ENCODE results near the gene SAYSD1.

Gene SAYSD1

DNA sequence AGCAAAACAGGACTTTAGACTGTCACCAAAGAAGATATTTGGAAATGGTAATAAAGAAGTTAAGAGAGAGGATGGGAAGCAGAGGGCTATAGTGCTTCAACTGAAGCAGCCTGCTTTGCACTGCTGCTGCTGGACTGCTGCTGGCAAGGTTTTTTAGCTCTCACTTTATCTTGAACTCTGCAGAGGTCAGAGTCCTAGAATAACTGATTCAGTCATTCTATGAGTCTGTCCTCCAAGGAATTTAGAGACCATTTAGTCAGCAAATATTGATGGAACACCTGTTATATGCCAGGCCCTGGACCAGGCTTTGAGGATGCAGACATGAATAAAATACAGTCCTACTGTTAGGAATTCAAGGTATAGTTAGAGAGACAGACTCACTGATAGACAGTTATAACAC, 9.1 kb upstream of the SAYSD1 start:
- no peaks in the 10 kb centered on the region for H3K36me3 ChIP-seq (ENCODE audit: control insufficient read depth in 1 of 2, insufficient read depth in 2 of 2, low read depth in 1 of 2, low read length in 2 of 2)
- H3K23ac ChIP-seq (ENCODE audit: low read length in 2 of 2) = no peak overlapping the region
- H2AK5ac ChIP-seq (ENCODE audit: low read length, severe bottlenecking) = no peak overlapping the region
- H3K27me3 ChIP-seq (ENCODE audit: control insufficient read depth in 1 of 2, insufficient read depth in 1 of 2, low read length in 2 of 2) = peaks cover 0 to 4% of the 10 kb centered on the region in 2 experiments
- H3K4ac ChIP-seq (ENCODE audit: low read depth in 1 of 2, low read length in 2 of 2) = no peak overlapping the region
- no peak overlapping the region for H2BK120ac ChIP-seq (ENCODE audit: low read depth, low read length)
- no peak overlapping the region for H3K27ac ChIP-seq (ENCODE audit: low read length, poor library complexity, severe bottlenecking)
- DNase-seq = no peak
- H3K18ac ChIP-seq (ENCODE audit: low read depth in 1 of 2, low read length in 2 of 2) = no peak overlapping the region
- H4K8ac ChIP-seq (ENCODE audit: low read length) = no peak overlapping the region
- H2BK12ac ChIP-seq (ENCODE audit: low read length in 2 of 2) = no peak overlapping the region
- no peak overlapping the region for H2AFZ ChIP-seq (ENCODE audit: low read depth, low read length)
- no peak overlapping the region for H2BK5ac ChIP-seq (ENCODE audit: low read depth, low read length, poor library complexity, severe bottlenecking)
- no peaks in the 10 kb centered on the region for H3K4me1 ChIP-seq (ENCODE audit: control insufficient read depth, insufficient read depth, low read depth, low read length)
- no peak overlapping the region for H3K4me3 ChIP-seq (ENCODE audit: insufficient read depth in 1 of 2, low read depth in 1 of 2, low read length in 2 of 2)
- no peak overlapping the region for H2BK15ac ChIP-seq (ENCODE audit: low read depth, poor library complexity, severe bottlenecking)
- no peaks in the 10 kb centered on the region for H3K79me1 ChIP-seq (replicated peaks; ENCODE audit: low read length, poor library complexity, severe bottlenecking)
- H3K4me2 ChIP-seq (ENCODE audit: low read length, poor library complexity, severe bottlenecking) = no peak overlapping the region
- no peak overlapping the region for H4K91ac ChIP-seq (ENCODE audit: low read length)
- H3K9ac ChIP-seq (ENCODE audit: low read length) = peak overlapping the region; percentile 24
- H3K9me3 ChIP-seq (ENCODE audit: control insufficient read depth, low read length) = no peaks in the 10 kb centered on the region
- no peak overlapping the region for H3K14ac ChIP-seq (ENCODE audit: low read length in 2 of 2)

DNA sequence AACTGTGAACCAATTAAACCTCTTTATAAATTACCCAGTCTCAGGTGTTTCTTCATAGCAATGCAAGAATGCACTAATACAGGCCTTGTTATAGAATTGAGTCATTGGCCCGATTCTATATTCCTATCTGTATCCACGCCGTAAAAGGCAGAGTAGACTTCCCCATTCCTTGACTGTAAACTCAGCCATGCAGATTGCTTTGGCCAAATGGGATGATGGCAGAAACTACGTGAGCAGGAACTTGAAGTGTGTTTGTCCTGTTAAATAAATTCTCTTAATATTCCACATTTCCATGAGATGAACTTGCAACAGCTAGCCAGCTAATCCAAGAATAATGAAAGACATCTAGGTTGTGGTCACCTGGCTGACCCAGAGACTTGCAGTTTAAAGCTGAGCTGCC, 3.9 kb upstream of the SAYSD1 start:
- no peak overlapping the region for H2AFZ ChIP-seq (ENCODE audit: low read depth, low read length)
- no peaks in the 10 kb centered on the region for H3K27me3 ChIP-seq (ENCODE audit: control insufficient read depth in 1 of 2, insufficient read depth in 1 of 2, low read length in 2 of 2)
- H3K79me1 ChIP-seq (replicated peaks; ENCODE audit: low read length, poor library complexity, severe bottlenecking) = no peaks in the 10 kb centered on the region
- H2BK15ac ChIP-seq (ENCODE audit: low read depth, poor library complexity, severe bottlenecking) = no peak overlapping the region
- H2BK5ac ChIP-seq (ENCODE audit: low read depth, low read length, poor library complexity, severe bottlenecking) = no peak overlapping the region
- no peak overlapping the region for H2BK120ac ChIP-seq (ENCODE audit: low read depth, low read length)
- no peak overlapping the region for H3K14ac ChIP-seq (ENCODE audit: low read length in 2 of 2)
- H3K23ac ChIP-seq (ENCODE audit: low read length in 2 of 2) = no peak overlapping the region
- no peaks in the 10 kb centered on the region for H3K9me3 ChIP-seq (ENCODE audit: control insufficient read depth, low read length)
- H4K91ac ChIP-seq (ENCODE audit: low read length) = no peak overlapping the region
- no peaks in the 10 kb centered on the region for H3K36me3 ChIP-seq (ENCODE audit: control insufficient read depth in 1 of 2, insufficient read depth in 2 of 2, low read depth in 1 of 2, low read length in 2 of 2)
- H3K4ac ChIP-seq (ENCODE audit: low read depth in 1 of 2, low read length in 2 of 2) = no peak overlapping the region
- 99% methylated on average over 3 of the region's 4 CpGs for WGBS
- DNase-seq = no peak
- H3K4me1 ChIP-seq (ENCODE audit: control insufficient read depth, insufficient read depth, low read depth, low read length) = peaks cover 3% of the 10 kb centered on the region
- H3K9ac ChIP-seq (ENCODE audit: low read length) = no peak overlapping the region
- H3K27ac ChIP-seq (ENCODE audit: low read length, poor library complexity, severe bottlenecking) = no peak overlapping the region
- no peak overlapping the region for H2AK5ac ChIP-seq (ENCODE audit: low read length, severe bottlenecking)
- H3K4me3 ChIP-seq (ENCODE audit: insufficient read depth in 1 of 2, low read depth in 1 of 2, low read length in 2 of 2) = no peak overlapping the region
- no peak overlapping the region for H4K8ac ChIP-seq (ENCODE audit: low read length)
- H3K18ac ChIP-seq (ENCODE audit: low read depth in 1 of 2, low read length in 2 of 2) = no peak overlapping the region
- H2BK12ac ChIP-seq (ENCODE audit: low read length in 2 of 2) = no peak overlapping the region
- no peak overlapping the region for H3K4me2 ChIP-seq (ENCODE audit: low read length, poor library complexity, severe bottlenecking)

DNA sequence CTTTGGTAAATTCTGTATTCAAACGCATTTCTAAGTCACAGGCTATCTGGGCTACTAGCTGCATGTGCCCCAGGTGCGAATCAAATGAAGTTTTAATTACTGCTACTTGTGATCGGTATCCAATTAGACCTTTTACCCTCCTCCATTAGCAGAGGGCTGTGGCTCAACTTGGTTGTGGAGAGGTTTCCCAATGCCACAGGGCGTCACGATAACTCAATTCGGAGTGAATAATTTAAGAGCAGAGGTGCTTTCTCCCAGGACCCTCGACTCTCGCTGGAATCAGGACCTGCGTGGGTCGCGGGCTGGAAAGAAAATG, 640 bp downstream of the SAYSD1 start:
- Histone ChIP-seq H3K4me2 (ENCODE audit: low read length, poor library complexity, severe bottlenecking) (peak overlapping the region; percentile 98), H2BK5ac (ENCODE audit: low read depth, low read length, poor library complexity, severe bottlenecking) (no peak overlapping the region), H3K79me1 (replicated peaks; ENCODE audit: low read length, poor library complexity, severe bottlenecking) (peaks cover 3% of the 10 kb centered on the region), H3K18ac (ENCODE audit: low read depth in 1 of 2, low read length in 2 of 2) (peak overlapping the region in 1 of 2 experiments; percentile 91), H2BK15ac (ENCODE audit: low read depth, poor library complexity, severe bottlenecking) (peak overlapping the region; percentile 0), H3K4ac (ENCODE audit: low read depth in 1 of 2, low read length in 2 of 2) (peak overlapping the region in 1 of 2 experiments; percentile 7), H2BK12ac (ENCODE audit: low read length in 2 of 2) (no peak overlapping the region), H2BK120ac (ENCODE audit: low read depth, low read length) (no peak overlapping the region), H3K4me3 (ENCODE audit: insufficient read depth in 1 of 2, low read depth in 1 of 2, low read length in 2 of 2) (peak overlapping the region; percentile 71 to 82), H3K27ac (ENCODE audit: low read length, poor library complexity, severe bottlenecking) (no peak overlapping the region), H3K23ac (ENCODE audit: low read length in 2 of 2) (no peak overlapping the region), H3K9me3 (ENCODE audit: control insufficient read depth, low read length) (no peaks in the 10 kb centered on the region), H4K91ac (ENCODE audit: low read length) (no peak overlapping the region), H3K36me3 (ENCODE audit: control insufficient read depth in 1 of 2, insufficient read depth in 2 of 2, low read depth in 1 of 2, low read length in 2 of 2) (peaks cover under 1 to 24% of the 10 kb centered on the region in 2 experiments), H3K9ac (ENCODE audit: low read length) (peak overlapping the region; percentile 92), H4K8ac (ENCODE audit: low read length) (no peak overlapping the region), H2AK5ac (ENCODE audit: low read length, severe bottlenecking) (no peak overlapping the region), H3K14ac (ENCODE audit: low read length in 2 of 2) (no peak overlapping the region), H3K27me3 (ENCODE audit: control insufficient read depth in 1 of 2, insufficient read depth in 1 of 2, low read length in 2 of 2) (no peaks in the 10 kb centered on the region), H3K4me1 (ENCODE audit: control insufficient read depth, insufficient read depth, low read depth, low read length) (peaks cover 3% of the 10 kb centered on the region), H2AFZ (ENCODE audit: low read depth, low read length) (peak overlapping the region; percentile 8)
- DNase-seq = no peak
- WGBS = 1% methylated on average over 11 of the region's 11 CpGs

DNA sequence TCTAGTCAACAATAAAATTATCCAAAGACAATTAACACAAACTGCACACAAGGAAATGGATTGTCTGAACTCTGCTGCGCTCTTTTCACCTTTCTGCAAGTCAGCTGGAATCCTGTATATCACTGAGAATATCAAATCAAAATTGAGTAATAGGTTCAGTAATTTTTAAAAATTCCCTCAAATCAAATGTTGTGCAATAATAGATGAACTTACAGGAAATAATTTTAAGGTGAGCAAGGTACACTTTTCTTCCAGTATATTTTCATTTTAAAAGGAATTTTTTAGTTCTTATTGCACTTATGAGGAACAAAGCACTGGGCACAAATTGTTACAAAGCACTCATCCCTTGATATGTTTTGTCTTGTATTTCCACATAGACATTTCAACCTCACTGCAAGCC, 1.2 kb downstream of the SAYSD1 start:
- Histone ChIP-seq H3K9me3 (ENCODE audit: control insufficient read depth, low read length) (no peaks in the 10 kb centered on the region), H2BK5ac (ENCODE audit: low read depth, low read length, poor library complexity, severe bottlenecking) (no peak overlapping the region), H2BK15ac (ENCODE audit: low read depth, poor library complexity, severe bottlenecking) (no peak overlapping the region), H3K18ac (ENCODE audit: low read depth in 1 of 2, low read length in 2 of 2) (no peak overlapping the region), H2AK5ac (ENCODE audit: low read length, severe bottlenecking) (no peak overlapping the region), H4K8ac (ENCODE audit: low read length) (no peak overlapping the region), H3K9ac (ENCODE audit: low read length) (peak overlapping the region; percentile 92), H3K14ac (ENCODE audit: low read length in 2 of 2) (no peak overlapping the region), H3K4me3 (ENCODE audit: insufficient read depth in 1 of 2, low read depth in 1 of 2, low read length in 2 of 2) (peak overlapping the region in 1 of 2 experiments; percentile 82), H4K91ac (ENCODE audit: low read length) (no peak overlapping the region), H3K4me2 (ENCODE audit: low read length, poor library complexity, severe bottlenecking) (peak overlapping the region; percentile 40), H2AFZ (ENCODE audit: low read depth, low read length) (no peak overlapping the region), H3K27ac (ENCODE audit: low read length, poor library complexity, severe bottlenecking) (no peak overlapping the region), H3K27me3 (ENCODE audit: control insufficient read depth in 1 of 2, insufficient read depth in 1 of 2, low read length in 2 of 2) (no peaks in the 10 kb centered on the region), H3K4me1 (ENCODE audit: control insufficient read depth, insufficient read depth, low read depth, low read length) (peaks cover 3% of the 10 kb centered on the region), H3K23ac (ENCODE audit: low read length in 2 of 2) (no peak overlapping the region), H2BK12ac (ENCODE audit: low read length in 2 of 2) (no peak overlapping the region), H2BK120ac (ENCODE audit: low read depth, low read length) (no peak overlapping the region), H3K4ac (ENCODE audit: low read depth in 1 of 2, low read length in 2 of 2) (no peak overlapping the region), H3K79me1 (replicated peaks; ENCODE audit: low read length, poor library complexity, severe bottlenecking) (peaks cover 9% of the 10 kb centered on the region), H3K36me3 (ENCODE audit: control insufficient read depth in 1 of 2, insufficient read depth in 2 of 2, low read depth in 1 of 2, low read length in 2 of 2) (peaks cover 5 to 30% of the 10 kb centered on the region in 2 experiments)
- WGBS = no CpG with 5 or more reads among the region's 1 CpG
- peak; percentile 2 for DNase-seq
